Endometrial microvascular endothelial cells (primary cell): Measurements from ENCODE around the gene KIF26B. TPM values are rescaled to one million over a fixed set of nuclear protein-coding genes. Genes with fewer than 3 reads are reported as not detected.
"Not testable (repeated sequence)": the region's sequence is repeated elsewhere in the genome, so short reads cannot be mapped to it uniquely, and the experiment has no call there.

Experiments
- in situ Hi-C: cut with HindIII; loops from 2 replicates; pipeline ENCODE4 v1.10.0; 2017; ENCODE audit warnings: low sequenced_read_pairs, low pct_unique_long_range_greater_than_20kb; ENCODE audit errors: inconsistent ontology term
- total RNA-seq: library from RNA; depleted of rRNA; stranded (reverse); fragments of >200 nt; gene quantifications from one replicate; pipeline ENCODE4 v1.2.3, GENCODE V29; 2015; ENCODE audit errors: inconsistent ontology term

KIF26B gene
- total RNA-seq, 1 donor from 2014 or later: not detected

GRCh38 chr1:245327842-245328241 is 173.1 kb downstream of the KIF26B start:
- in situ Hi-C loops: no loop called here

- in situ Hi-C loops: no loop called here
Observed at GRCh38 chr1:245330951-245331350, 176.2 kb downstream of the KIF26B start.

- in situ Hi-C loops: no loop called here
Observed at GRCh38 chr1:245332085-245332484, 177.3 kb downstream of the KIF26B start.

- in situ Hi-C loops: no loop called here
Observed at GRCh38 chr1:245332513-245332912, 177.7 kb downstream of the KIF26B start.

GRCh38 chr1:245334235-245334634 is 179.4 kb downstream of the KIF26B start:
- in situ Hi-C loops: no loop called here

GRCh38 chr1:245334827-245335490 is 180.2 kb downstream of the KIF26B start:
- in situ Hi-C loops: no loop called here

GRCh38 chr1:245335684-245336083 is 180.9 kb downstream of the KIF26B start:
- in situ Hi-C loops: not testable (repeated sequence)

GRCh38 chr1:245336149-245336983 is 181.6 kb downstream of the KIF26B start:
- in situ Hi-C loops: no loop called here

- in situ Hi-C loops: not testable (repeated sequence)
Observed at GRCh38 chr1:245336984-245337355, 182.2 kb downstream of the KIF26B start.

- in situ Hi-C loops: no loop called here
Observed at GRCh38 chr1:245337829-245338484, 183.2 kb downstream of the KIF26B start.

GRCh38 chr1:245338485-245338877 is 183.7 kb downstream of the KIF26B start:
- in situ Hi-C loops: no loop called here

GRCh38 chr1:245341743-245342142 is 187.0 kb downstream of the KIF26B start:
- in situ Hi-C loops: no loop called here

GRCh38 chr1:245345191-245345884 is 190.6 kb downstream of the KIF26B start:
- in situ Hi-C loops: no loop called here

- in situ Hi-C loops: no loop called here
Observed at GRCh38 chr1:245348626-245349025, 193.8 kb downstream of the KIF26B start.

GRCh38 chr1:245353411-245353810 is 198.6 kb downstream of the KIF26B start:
- in situ Hi-C loops: no loop called here

- in situ Hi-C loops: no loop called here
Observed at GRCh38 chr1:245353915-245354775, 199.4 kb downstream of the KIF26B start.

GRCh38 chr1:245355851-245356630 is 201.3 kb downstream of the KIF26B start:
- in situ Hi-C loops: not testable (repeated sequence)
